Activated CD8-positive, alpha-beta T cell treated with anti-CD3 and anti-CD28 coated beads for 36 hours (primary cell): ENCODE data around the gene IL10. TPM values are rescaled to one million over a fixed set of nuclear protein-coding genes. Genes with fewer than 3 reads are reported as not detected.

Experiments used
- ATAC-seq: fragments of 200-7000 bp; cut with Tn5 transposase; one replicate; pipeline ENCODE4 v1.10.0; 2021; ENCODE audit warnings: mild to moderate bottlenecking, moderate library complexity
- CTCF ChIA-PET: fragments of 350-600 bp; sonication (Branson Sonifier 250); formaldehyde crosslinking; loops from one replicate; lab custom pipeline; 2021; ENCODE audit warnings: antibody characterized with exemption; lab: Charles Lee
- POLR2A ChIA-PET: fragments of 350-600 bp; sonication (Branson Sonifier 250); formaldehyde crosslinking; loops from one replicate; lab custom pipeline; 2021; ENCODE audit warnings: antibody characterized with exemption; lab: Charles Lee
- DNase-seq: peaks from one replicate; pipeline ENCODE4 v3.0.0-alpha.2; 2020
- H3K27ac Mint-ChIP-seq: one replicate; pipeline ENCODE4 v1.8.0; 2021; ENCODE audit warnings: mild to moderate bottlenecking, mixed read lengths
- H3K27me3 Mint-ChIP-seq: one replicate; pipeline ENCODE4 v1.8.0; 2021; ENCODE audit warnings: mixed read lengths
- H3K36me3 Mint-ChIP-seq: one replicate; pipeline ENCODE4 v1.8.0; 2021; ENCODE audit warnings: low read depth, mixed read lengths
- H3K4me1 Mint-ChIP-seq: one replicate; pipeline ENCODE4 v1.8.0; 2021; ENCODE audit warnings: low read depth, mixed read lengths
- H3K4me3 Mint-ChIP-seq: one replicate; pipeline ENCODE4 v1.8.0; 2021; ENCODE audit warnings: mild to moderate bottlenecking, moderate library complexity, mixed read lengths
- H3K9me3 Mint-ChIP-seq: one replicate; pipeline ENCODE4 v1.8.0; 2021; ENCODE audit warnings: mixed read lengths
- CTCF ChIP-seq: fragments of 200-600 bp; IDR thresholded peaks from one replicate; pipeline ENCODE4 v1.8.0; 2022; ENCODE audit warnings: antibody characterized with exemption, mild to moderate bottlenecking
- intact Hi-C: fragments of 100-400 bp; cut with micrococcal nuclease; formaldehyde crosslinking; loops from one replicate; pipeline ENCODE4 v1.10.0; 2022
- total RNA-seq, 2 experiments: library from RNA; stranded (reverse); gene quantifications; one replicate each; pipeline ENCODE4 v1.2.3, GENCODE V29; 2021

Gene IL10
- total RNA-seq, 2 experiments from 2014 or later, result 0.32 TPM; not detected in 1

- CTCF ChIA-PET, result interaction anchor here (0.8 to 15.9 kb wide), 16 partner anchors 10 to 186 kb away, joined by 3 to 628 read pairs (median 4); partner anchors contain the start of genes IL10 and IL19
- no peak for ATAC-seq
- Mint-ChIP-seq H3K4me1 (peaks cover 68% of the 10 kb centered on the region), H3K36me3 (no peaks in the 10 kb centered on the region), H3K4me3 (no peak overlapping the region), H3K9me3 (peaks cover 2% of the 10 kb centered on the region), H3K27ac (no peak overlapping the region), H3K27me3 (no peaks in the 10 kb centered on the region)
- intact Hi-C loops, result no loop called here
- POLR2A ChIA-PET, result interaction anchor here (1.0 to 2.5 kb wide), 4 partner anchors 8 to 28 kb away, joined by 3 to 7 read pairs (median 6); partner anchors contain the start of gene IL10
- TF ChIP-seq CTCF, result peak; percentile 64
- peak; percentile 50 for DNase-seq
Measured at GRCh38 chr1:206797534-206798383, 25.5 kb upstream of the IL10 start.

GRCh38 chr1:206796981-206797402, 24.7 kb upstream of the IL10 start:
- no peak for TF ChIP-seq CTCF
- intact Hi-C loops, result no loop called here
- no peaks in the 10 kb centered on the region for H3K27me3 Mint-ChIP-seq
- H3K4me1 Mint-ChIP-seq, result peaks cover 68% of the 10 kb centered on the region
- CTCF ChIA-PET, result interaction anchor here (0.8 to 15.9 kb wide), 7 partner anchors 9 to 187 kb away, joined by 3 to 628 read pairs (median 21); partner anchors contain the start of gene IL19
- ATAC-seq (no peak), DNase-seq (no peak)
- H3K9me3 Mint-ChIP-seq, result peaks cover 2% of the 10 kb centered on the region
- no peak overlapping the region for H3K4me3 Mint-ChIP-seq
- no peaks in the 10 kb centered on the region for H3K36me3 Mint-ChIP-seq
- POLR2A ChIA-PET, result interaction anchor here (1.5 to 2.4 kb wide), 2 partner anchors 8 to 27 kb away, joined by 5 to 7 read pairs; no protein-coding TSS in a partner anchor
- H3K27ac Mint-ChIP-seq, result no peak overlapping the region

- H3K36me3 Mint-ChIP-seq, result no peaks in the 10 kb centered on the region
- ChIA-PET POLR2A (interaction anchor here (0.9 to 2.1 kb wide), 4 partner anchors 9 to 30 kb away, joined by 4 to 9 read pairs (median 6); partner anchors contain the start of gene IL19), CTCF (interaction anchor here (0.9 to 6.6 kb wide), 6 partner anchors 9 to 70 kb away, joined by 3 to 46 read pairs (median 7); partner anchors contain the start of gene IL19)
- H3K4me3 Mint-ChIP-seq, result no peak overlapping the region
- H3K27me3 Mint-ChIP-seq, result no peaks in the 10 kb centered on the region
- intact Hi-C loops, result no loop called here
- no peak overlapping the region for H3K27ac Mint-ChIP-seq
- H3K4me1 Mint-ChIP-seq, result peaks cover 66% of the 10 kb centered on the region
- no peak for TF ChIP-seq CTCF
- ATAC-seq (no peak), DNase-seq (no peak)
- peaks cover 2% of the 10 kb centered on the region for H3K9me3 Mint-ChIP-seq
Measured at GRCh38 chr1:206796116-206796515, 23.8 kb upstream of the IL10 start.

- TF ChIP-seq CTCF, result no peak
- H3K36me3 Mint-ChIP-seq, result no peaks in the 10 kb centered on the region
Measured at GRCh38 chr1:206794294-206794908, 22.1 kb upstream of the IL10 start.

More at GRCh38 chr1:206794294-206794908, 22.1 kb upstream of the IL10 start:
- H3K4me3 Mint-ChIP-seq, result no peak overlapping the region
- H3K27me3 Mint-ChIP-seq, result peaks cover 2% of the 10 kb centered on the region
- POLR2A ChIA-PET, result interaction anchor here (0.7 to 2.1 kb wide), 10 partner anchors 8 to 230 kb away, joined by 3 to 9 read pairs (median 4); no protein-coding TSS in a partner anchor
- CTCF ChIA-PET, result interaction anchor here (0.8 to 2.3 kb wide), 8 partner anchors 9 to 114 kb away, joined by 3 to 13 read pairs (median 6); no protein-coding TSS in a partner anchor
- ATAC-seq (peak; percentile 69), DNase-seq (peak; percentile 80)
- H3K27ac Mint-ChIP-seq, result peak overlapping the region; percentile 85
- H3K9me3 Mint-ChIP-seq, result peaks cover 2% of the 10 kb centered on the region
- intact Hi-C loops, result no loop called here
- H3K4me1 Mint-ChIP-seq, result peaks cover 71% of the 10 kb centered on the region
